Ascending aorta (tissue), 2 donors: Measurements from ENCODE around the gene IHH. TPM values are rescaled to one million over a fixed set of nuclear protein-coding genes. Genes with fewer than 3 reads are reported as not detected.

Experiments used
- DNase-seq, 2 donors: peaks; one replicate each; pipeline ENCODE4 v3.0.0-alpha.2; 2019; ENCODE audit warnings: low spot score in 2 of 2
- H3K27ac ChIP-seq, 2 donors: fragments of 200-600 bp; sonication (generic); one replicate each; pipeline ENCODE4 v1.5.1; 2016 to 2017; ENCODE audit warnings: mild to moderate bottlenecking in 1 of 2
- H3K27me3 ChIP-seq: fragments of 200-600 bp; sonication (generic); one replicate; pipeline ENCODE4 v1.5.1; 2017
- H3K36me3 ChIP-seq, 2 donors: fragments of 200-600 bp; sonication (generic); one replicate each; pipeline ENCODE4 v1.5.1; 2016
- H3K4me1 ChIP-seq, 2 donors: fragments of 200-600 bp; sonication (generic); one replicate each; pipeline ENCODE4 v1.5.1; 2016 to 2017; ENCODE audit warnings: mild to moderate bottlenecking in 1 of 2
- H3K4me3 ChIP-seq, 2 donors: fragments of 200-600 bp; sonication (generic); one replicate each; pipeline ENCODE4 v1.5.1; 2016 to 2017; ENCODE audit warnings: mild to moderate bottlenecking in 1 of 2
- H3K9me3 ChIP-seq, 2 donors: fragments of 200-600 bp; sonication (generic); one replicate each; pipeline ENCODE4 v1.5.1; 2016
- intact Hi-C: fragments of 100-400 bp; cut with DNase I; formaldehyde crosslinking; loops from one replicate; pipeline ENCODE4 v1.15.1; 2023
- total RNA-seq: library from RNA; depleted of rRNA; stranded (reverse); fragments of >200 nt; gene quantifications from one replicate; pipeline ENCODE4 v1.1.0, GENCODE V29; 2016
- TF ChIP-seq, protein P1 (sequence below), 3 experiments: fragments of 200-600 bp in 2 of 3; fragments of 450-650 bp in 1 of 3; sonication (generic) in 2 of 3; IDR thresholded peaks; one replicate each; pipeline ENCODE4 v1.5.1; 2016 to 2019; ENCODE audit warnings: antibody characterized with exemption in 3 of 3, mild to moderate bottlenecking in 1 of 3, moderate library complexity in 1 of 3

The IHH gene
- total RNA-seq, 1 donor from 2014 or later: not detected

DNA sequence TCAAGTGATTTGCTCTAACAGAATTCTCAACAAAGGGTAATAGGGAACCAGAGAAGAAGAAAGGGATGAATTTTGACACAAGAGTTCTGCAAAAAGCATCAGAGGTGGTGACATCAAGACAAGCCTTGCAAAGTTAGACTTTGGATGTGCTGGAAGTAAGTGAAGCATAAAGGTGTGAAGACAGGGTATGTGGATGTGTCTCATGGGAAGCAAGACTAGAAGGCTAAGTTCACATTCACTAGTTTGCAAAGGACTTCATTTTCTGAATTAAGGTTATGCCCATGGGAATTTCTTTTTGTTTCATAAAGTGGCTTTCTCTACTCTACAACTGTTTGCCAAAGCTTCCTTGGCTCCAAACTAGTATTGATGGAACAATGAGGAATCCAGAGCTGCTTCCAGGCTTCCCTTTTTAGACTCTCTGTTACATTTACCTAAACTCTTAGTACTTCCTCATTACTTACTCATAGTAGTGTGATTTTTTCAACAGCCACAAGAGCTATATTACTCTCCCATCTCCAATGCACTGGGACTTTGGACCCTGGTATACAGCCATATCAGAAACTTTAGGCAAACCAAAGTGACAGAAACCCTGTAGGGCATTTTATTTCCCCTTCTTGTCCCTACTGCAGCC, 21.1 kb upstream of the IHH start:
- Histone ChIP-seq H3K27ac (no peak overlapping the region), H3K36me3 (peaks cover 8 to 9% of the 10 kb centered on the region in 2 donors), H3K27me3 (no peaks in the 10 kb centered on the region), H3K4me1 (no peaks in the 10 kb centered on the region), H3K9me3 (no peaks in the 10 kb centered on the region), H3K4me3 (no peak overlapping the region)
- TF ChIP-seq, protein P1, sequence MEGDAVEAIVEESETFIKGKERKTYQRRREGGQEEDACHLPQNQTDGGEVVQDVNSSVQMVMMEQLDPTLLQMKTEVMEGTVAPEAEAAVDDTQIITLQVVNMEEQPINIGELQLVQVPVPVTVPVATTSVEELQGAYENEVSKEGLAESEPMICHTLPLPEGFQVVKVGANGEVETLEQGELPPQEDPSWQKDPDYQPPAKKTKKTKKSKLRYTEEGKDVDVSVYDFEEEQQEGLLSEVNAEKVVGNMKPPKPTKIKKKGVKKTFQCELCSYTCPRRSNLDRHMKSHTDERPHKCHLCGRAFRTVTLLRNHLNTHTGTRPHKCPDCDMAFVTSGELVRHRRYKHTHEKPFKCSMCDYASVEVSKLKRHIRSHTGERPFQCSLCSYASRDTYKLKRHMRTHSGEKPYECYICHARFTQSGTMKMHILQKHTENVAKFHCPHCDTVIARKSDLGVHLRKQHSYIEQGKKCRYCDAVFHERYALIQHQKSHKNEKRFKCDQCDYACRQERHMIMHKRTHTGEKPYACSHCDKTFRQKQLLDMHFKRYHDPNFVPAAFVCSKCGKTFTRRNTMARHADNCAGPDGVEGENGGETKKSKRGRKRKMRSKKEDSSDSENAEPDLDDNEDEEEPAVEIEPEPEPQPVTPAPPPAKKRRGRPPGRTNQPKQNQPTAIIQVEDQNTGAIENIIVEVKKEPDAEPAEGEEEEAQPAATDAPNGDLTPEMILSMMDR (IDR thresholded peaks at IDR 0.05): no peak
- intact Hi-C loops: no loop called here
- no peak for DNase-seq

DNA sequence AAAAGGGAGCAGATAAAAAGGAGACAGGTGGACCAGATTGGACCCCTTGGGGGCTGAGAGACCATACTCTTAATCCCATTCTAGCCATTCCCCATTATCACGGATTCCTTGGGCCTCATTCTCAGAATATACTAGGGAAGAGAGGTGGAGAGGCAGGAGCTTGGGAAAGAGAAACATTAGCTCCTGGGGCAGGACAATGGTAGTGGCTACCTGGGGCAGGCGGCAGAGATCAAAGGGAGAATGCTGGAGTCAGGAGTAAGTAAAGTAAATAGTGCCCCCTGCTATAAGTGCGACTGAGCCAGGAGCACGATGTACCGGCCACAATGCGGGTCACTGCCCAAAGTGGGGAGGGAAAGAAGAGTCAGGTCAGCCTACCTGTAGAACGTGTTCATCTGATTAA, 20.4 kb upstream of the IHH start:
- no peak for DNase-seq
- intact Hi-C loops: no loop called here
- TF ChIP-seq, protein P1 (IDR thresholded peaks at IDR 0.05): no peak
- peaks cover 9 to 14% of the 10 kb centered on the region in 2 donors for H3K36me3 ChIP-seq
- no peaks in the 10 kb centered on the region for H3K9me3 ChIP-seq
- no peak overlapping the region for H3K4me3 ChIP-seq
- H3K27me3 ChIP-seq: no peaks in the 10 kb centered on the region
- H3K4me1 ChIP-seq: no peaks in the 10 kb centered on the region
- H3K27ac ChIP-seq: no peak overlapping the region

DNA sequence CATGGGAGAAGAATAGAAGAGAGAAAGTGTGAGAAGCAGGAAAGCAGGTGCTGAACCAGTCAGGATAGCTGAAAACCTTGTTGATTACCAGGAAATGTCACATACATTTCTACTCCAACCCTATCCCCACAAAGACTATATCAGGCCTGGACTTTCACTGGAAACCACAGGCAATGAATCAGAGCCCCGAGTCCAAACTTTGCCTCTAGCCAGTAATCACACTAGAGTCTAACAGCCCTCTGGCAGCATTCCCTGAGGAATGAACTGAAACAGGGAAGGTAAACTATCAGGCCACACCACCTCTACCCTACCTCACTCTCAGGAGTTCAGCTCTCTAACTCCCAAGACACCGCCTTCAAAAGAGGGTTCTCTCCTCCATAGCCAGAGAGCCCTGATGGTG, 18.7 kb upstream of the IHH start:
- H3K27ac ChIP-seq: no peak overlapping the region
- intact Hi-C loops: no loop called here
- TF ChIP-seq, protein P1 (IDR thresholded peaks at IDR 0.05): no peak
- H3K36me3 ChIP-seq: peaks cover 9 to 29% of the 10 kb centered on the region in 2 donors
- DNase-seq: no peak
- no peak overlapping the region for H3K4me3 ChIP-seq
- H3K27me3 ChIP-seq: no peaks in the 10 kb centered on the region
- no peaks in the 10 kb centered on the region for H3K4me1 ChIP-seq
- H3K9me3 ChIP-seq: no peaks in the 10 kb centered on the region

GRCh38 chr2:219078951-219079350, 18.2 kb upstream of the IHH start:
- H3K27ac ChIP-seq: no peak overlapping the region
- TF ChIP-seq, protein P1 (IDR thresholded peaks at IDR 0.05): no peak
- no peaks in the 10 kb centered on the region for H3K27me3 ChIP-seq
- DNase-seq: no peak
- intact Hi-C loops: no loop called here
- H3K9me3 ChIP-seq: no peaks in the 10 kb centered on the region
- no peak overlapping the region for H3K4me3 ChIP-seq
- peaks cover 9 to 29% of the 10 kb centered on the region in 2 donors for H3K36me3 ChIP-seq
- H3K4me1 ChIP-seq: no peaks in the 10 kb centered on the region

GRCh38 chr2:219078126-219078525, 17.4 kb upstream of the IHH start:
- DNase-seq: no peak
- Histone ChIP-seq H3K27ac (no peak overlapping the region), H3K4me3 (no peak overlapping the region), H3K36me3 (peaks cover 9 to 29% of the 10 kb centered on the region in 2 donors), H3K9me3 (no peaks in the 10 kb centered on the region), H3K27me3 (no peaks in the 10 kb centered on the region), H3K4me1 (no peaks in the 10 kb centered on the region)
- TF ChIP-seq, protein P1 (IDR thresholded peaks at IDR 0.05): no peak
- intact Hi-C loops: no loop called here

GRCh38 chr2:219076253-219076652, 15.5 kb upstream of the IHH start:
- DNase-seq: no peak
- no peaks in the 10 kb centered on the region for H3K27me3 ChIP-seq
- no peaks in the 10 kb centered on the region for H3K9me3 ChIP-seq
- peaks cover 9 to 29% of the 10 kb centered on the region in 2 donors for H3K36me3 ChIP-seq
- intact Hi-C loops: no loop called here
- no peaks in the 10 kb centered on the region for H3K4me1 ChIP-seq
- TF ChIP-seq, protein P1 (IDR thresholded peaks at IDR 0.05): no peak
- no peak overlapping the region for H3K27ac ChIP-seq
- H3K4me3 ChIP-seq: no peak overlapping the region
